ENCODE measurements around the gene NID1.
A peak's percentile ranks its signal among the peaks of the same experiment; 100 is the strongest.

Gene NID1

DNA sequence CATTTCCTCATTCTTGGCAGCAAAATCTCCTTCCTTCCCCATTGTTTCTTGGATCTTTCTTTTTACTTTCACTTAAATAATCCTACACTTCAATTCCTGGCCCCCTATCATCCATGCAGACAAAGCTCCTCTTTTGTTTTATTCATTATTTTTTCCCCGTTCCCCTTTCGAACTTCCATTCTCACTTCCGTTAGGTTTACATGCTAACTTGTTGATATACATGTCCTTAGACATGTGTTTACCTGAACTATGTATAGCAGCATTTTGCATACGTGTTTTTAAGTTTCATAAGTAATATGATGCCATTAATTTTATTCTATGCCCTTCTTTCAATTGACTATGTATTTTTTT lies 131.1 kb downstream of the NID1 start:
- H3K4me3 ChIP-seq (replicated peaks; ENCODE audit: insufficient read depth, low read length): no peak overlapping the region
- no peaks in the 10 kb centered on the region for H3K27me3 ChIP-seq (ENCODE audit: insufficient read depth, poor library complexity, severe bottlenecking)
- H3K27ac ChIP-seq (replicated peaks): peak overlapping the region; percentile 78
- TF ChIP-seq POLR2AphosphoS5 (IDR thresholded peaks at IDR 0.05; ENCODE audit: low read depth) (no peak), GABPA (IDR thresholded peaks at IDR 0.05; ENCODE audit: low read depth) (no peak), SPI1 (IDR thresholded peaks at IDR 0.05; ENCODE audit: borderline replicate concordance, low read depth) (no peak; the same call in 1 of the 2 replicates)
- TF ChIP-seq, protein P1, sequence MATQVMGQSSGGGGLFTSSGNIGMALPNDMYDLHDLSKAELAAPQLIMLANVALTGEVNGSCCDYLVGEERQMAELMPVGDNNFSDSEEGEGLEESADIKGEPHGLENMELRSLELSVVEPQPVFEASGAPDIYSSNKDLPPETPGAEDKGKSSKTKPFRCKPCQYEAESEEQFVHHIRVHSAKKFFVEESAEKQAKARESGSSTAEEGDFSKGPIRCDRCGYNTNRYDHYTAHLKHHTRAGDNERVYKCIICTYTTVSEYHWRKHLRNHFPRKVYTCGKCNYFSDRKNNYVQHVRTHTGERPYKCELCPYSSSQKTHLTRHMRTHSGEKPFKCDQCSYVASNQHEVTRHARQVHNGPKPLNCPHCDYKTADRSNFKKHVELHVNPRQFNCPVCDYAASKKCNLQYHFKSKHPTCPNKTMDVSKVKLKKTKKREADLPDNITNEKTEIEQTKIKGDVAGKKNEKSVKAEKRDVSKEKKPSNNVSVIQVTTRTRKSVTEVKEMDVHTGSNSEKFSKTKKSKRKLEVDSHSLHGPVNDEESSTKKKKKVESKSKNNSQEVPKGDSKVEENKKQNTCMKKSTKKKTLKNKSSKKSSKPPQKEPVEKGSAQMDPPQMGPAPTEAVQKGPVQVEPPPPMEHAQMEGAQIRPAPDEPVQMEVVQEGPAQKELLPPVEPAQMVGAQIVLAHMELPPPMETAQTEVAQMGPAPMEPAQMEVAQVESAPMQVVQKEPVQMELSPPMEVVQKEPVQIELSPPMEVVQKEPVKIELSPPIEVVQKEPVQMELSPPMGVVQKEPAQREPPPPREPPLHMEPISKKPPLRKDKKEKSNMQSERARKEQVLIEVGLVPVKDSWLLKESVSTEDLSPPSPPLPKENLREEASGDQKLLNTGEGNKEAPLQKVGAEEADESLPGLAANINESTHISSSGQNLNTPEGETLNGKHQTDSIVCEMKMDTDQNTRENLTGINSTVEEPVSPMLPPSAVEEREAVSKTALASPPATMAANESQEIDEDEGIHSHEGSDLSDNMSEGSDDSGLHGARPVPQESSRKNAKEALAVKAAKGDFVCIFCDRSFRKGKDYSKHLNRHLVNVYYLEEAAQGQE (IDR thresholded peaks at IDR 0.05; ENCODE audit: insufficient replicate concordance, low read depth): no peak
- TF ChIP-seq, protein P2, sequence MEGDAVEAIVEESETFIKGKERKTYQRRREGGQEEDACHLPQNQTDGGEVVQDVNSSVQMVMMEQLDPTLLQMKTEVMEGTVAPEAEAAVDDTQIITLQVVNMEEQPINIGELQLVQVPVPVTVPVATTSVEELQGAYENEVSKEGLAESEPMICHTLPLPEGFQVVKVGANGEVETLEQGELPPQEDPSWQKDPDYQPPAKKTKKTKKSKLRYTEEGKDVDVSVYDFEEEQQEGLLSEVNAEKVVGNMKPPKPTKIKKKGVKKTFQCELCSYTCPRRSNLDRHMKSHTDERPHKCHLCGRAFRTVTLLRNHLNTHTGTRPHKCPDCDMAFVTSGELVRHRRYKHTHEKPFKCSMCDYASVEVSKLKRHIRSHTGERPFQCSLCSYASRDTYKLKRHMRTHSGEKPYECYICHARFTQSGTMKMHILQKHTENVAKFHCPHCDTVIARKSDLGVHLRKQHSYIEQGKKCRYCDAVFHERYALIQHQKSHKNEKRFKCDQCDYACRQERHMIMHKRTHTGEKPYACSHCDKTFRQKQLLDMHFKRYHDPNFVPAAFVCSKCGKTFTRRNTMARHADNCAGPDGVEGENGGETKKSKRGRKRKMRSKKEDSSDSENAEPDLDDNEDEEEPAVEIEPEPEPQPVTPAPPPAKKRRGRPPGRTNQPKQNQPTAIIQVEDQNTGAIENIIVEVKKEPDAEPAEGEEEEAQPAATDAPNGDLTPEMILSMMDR (IDR thresholded peaks at IDR 0.05; ENCODE audit: insufficient read depth, low read length): no peak
- DNase-seq (ENCODE audit: low read depth in 1 of 2, low spot score in 1 of 2): no peak

DNA sequence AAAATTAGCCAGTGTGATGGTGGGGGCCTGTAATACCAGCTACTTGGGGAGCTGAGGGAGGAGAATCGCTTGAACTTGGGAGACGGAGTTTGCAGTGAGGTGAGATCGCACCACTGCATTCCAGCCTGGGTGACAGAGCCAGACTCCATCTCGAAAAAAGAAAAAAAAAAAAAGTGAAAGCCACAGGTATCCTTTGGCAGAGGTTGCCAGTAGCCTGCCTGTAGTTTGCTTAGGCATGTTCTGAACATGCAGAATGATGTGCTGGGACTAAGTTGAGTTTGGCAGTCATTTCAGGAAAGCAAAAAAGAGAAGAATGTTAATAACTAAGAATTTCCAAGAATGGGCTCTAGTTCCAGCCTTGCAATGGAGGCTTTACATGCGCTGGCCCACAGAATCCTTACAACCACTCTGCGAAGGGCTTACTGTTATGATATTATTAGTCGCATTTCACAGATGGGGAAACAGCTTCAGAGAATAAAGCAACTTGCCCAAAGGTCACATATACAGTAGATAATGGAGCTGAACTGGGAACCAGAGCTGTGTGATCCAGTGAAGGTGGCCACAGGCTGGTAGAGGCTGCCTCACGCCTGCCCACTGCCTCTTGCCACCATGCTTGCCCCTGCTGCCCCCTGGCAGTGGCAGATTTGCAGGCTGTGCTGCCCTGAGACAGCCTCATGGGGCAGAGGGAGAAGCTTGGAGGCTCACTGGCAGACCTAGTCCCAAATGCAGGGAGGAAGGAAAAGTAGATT lies 131.7 kb downstream of the NID1 start:
- DNase-seq (ENCODE audit: low read depth in 1 of 2, low spot score in 1 of 2): peak in 1 of 2 experiments; percentile 62
- no peak overlapping the region for H3K4me3 ChIP-seq (replicated peaks; ENCODE audit: insufficient read depth, low read length)
- peak overlapping the region; percentile 78 for H3K27ac ChIP-seq (replicated peaks)
- TF ChIP-seq POLR2AphosphoS5 (IDR thresholded peaks at IDR 0.05; ENCODE audit: low read depth) (no peak), GABPA (IDR thresholded peaks at IDR 0.05; ENCODE audit: low read depth) (no peak), SPI1 (IDR thresholded peaks at IDR 0.05; ENCODE audit: borderline replicate concordance, low read depth) (peak; percentile 84; the same call in 1 of the 2 replicates)
- TF ChIP-seq, protein P2 (IDR thresholded peaks at IDR 0.05; ENCODE audit: insufficient read depth, low read length): no peak
- H3K27me3 ChIP-seq (ENCODE audit: insufficient read depth, poor library complexity, severe bottlenecking): no peaks in the 10 kb centered on the region

DNA sequence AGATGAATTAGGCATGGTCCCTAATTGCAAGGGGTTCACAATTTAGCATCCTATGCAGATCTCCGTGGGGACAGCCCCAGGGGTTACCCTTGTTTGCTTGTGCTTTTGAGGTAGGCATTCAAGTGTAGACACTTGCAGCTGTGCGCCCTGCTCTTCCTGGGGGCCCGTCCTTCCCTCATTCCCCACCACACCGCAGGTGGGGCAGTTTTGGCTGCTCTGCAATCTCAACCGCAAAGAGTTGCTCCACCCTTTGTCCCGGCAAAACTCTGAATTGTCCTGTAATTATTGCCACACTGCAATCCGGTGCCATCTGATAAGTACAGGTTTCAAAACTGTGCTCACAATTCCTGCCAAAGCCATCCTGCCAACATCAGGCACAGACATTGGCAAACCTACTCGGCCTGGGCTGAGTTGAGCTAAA lies 132.8 kb downstream of the NID1 start:
- Histone ChIP-seq H3K4me3 (replicated peaks; ENCODE audit: insufficient read depth, low read length) (no peak overlapping the region), H3K27me3 (ENCODE audit: insufficient read depth, poor library complexity, severe bottlenecking) (no peaks in the 10 kb centered on the region), H3K27ac (replicated peaks) (peak overlapping the region; percentile 78)
- peak; percentile 93 to 97 for DNase-seq (ENCODE audit: low read depth in 1 of 2, low spot score in 1 of 2)
- TF ChIP-seq SPI1 (IDR thresholded peaks at IDR 0.05; ENCODE audit: borderline replicate concordance, low read depth): peak; percentile 19; the same call in 1 of the 2 replicates
- peak; percentile 41; the same call in 1 of the 2 replicates for TF ChIP-seq GABPA (IDR thresholded peaks at IDR 0.05; ENCODE audit: low read depth)
- TF ChIP-seq, protein P1 (IDR thresholded peaks at IDR 0.05; ENCODE audit: insufficient replicate concordance, low read depth): peak; percentile 62
- peak; percentile 99 for TF ChIP-seq POLR2AphosphoS5 (IDR thresholded peaks at IDR 0.05; ENCODE audit: low read depth)
- TF ChIP-seq, protein P2 (IDR thresholded peaks at IDR 0.05; ENCODE audit: insufficient read depth, low read length): no peak

Measured in HL-60 (cell line).